Measurements from ENCODE around the gene PDYN.
A peak's percentile ranks its signal among the peaks of the same experiment; 100 is the strongest.

Gene PDYN

GRCh38 chr20:1951436-1952115 is 42.3 kb downstream of the PDYN start:
- TF ChIP-seq CTCF (IDR thresholded peaks at IDR 0.05), result no peak
- H3K27me3 Mint-ChIP-seq (ENCODE audit: low read depth, poor library complexity), result peaks cover 13% of the 10 kb centered on the region
- peaks cover 60% of the 10 kb centered on the region for H3K4me1 Mint-ChIP-seq
- DNase-seq, result no peak
- no peak overlapping the region for H3K27ac Mint-ChIP-seq
- H3K9me3 Mint-ChIP-seq, result no peaks in the 10 kb centered on the region
- no peaks in the 10 kb centered on the region for H3K36me3 Mint-ChIP-seq (ENCODE audit: low read depth)
- H3K4me3 Mint-ChIP-seq, result no peak overlapping the region

- no peak for TF ChIP-seq CTCF (IDR thresholded peaks at IDR 0.05)
- Mint-ChIP-seq H3K4me3 (no peak overlapping the region), H3K27me3 (ENCODE audit: low read depth, poor library complexity) (peaks cover 16% of the 10 kb centered on the region), H3K4me1 (peaks cover 62% of the 10 kb centered on the region), H3K9me3 (no peaks in the 10 kb centered on the region), H3K36me3 (ENCODE audit: low read depth) (no peaks in the 10 kb centered on the region), H3K27ac (no peak overlapping the region)
- peak; percentile 20 for DNase-seq
Measured at GRCh38 chr20:1950836-1951235, 43.0 kb downstream of the PDYN start.

- H3K9me3 Mint-ChIP-seq, result no peaks in the 10 kb centered on the region
- no peak for TF ChIP-seq CTCF (IDR thresholded peaks at IDR 0.05)
- peaks cover 26% of the 10 kb centered on the region for H3K27me3 Mint-ChIP-seq (ENCODE audit: low read depth, poor library complexity)
- H3K4me3 Mint-ChIP-seq, result no peak overlapping the region
- DNase-seq, result no peak
- no peaks in the 10 kb centered on the region for H3K36me3 Mint-ChIP-seq (ENCODE audit: low read depth)
- H3K27ac Mint-ChIP-seq, result peak overlapping the region; percentile 57
- H3K4me1 Mint-ChIP-seq, result peaks cover 60% of the 10 kb centered on the region
Measured at GRCh38 chr20:1949347-1950100, 44.3 kb downstream of the PDYN start.

- Mint-ChIP-seq H3K36me3 (ENCODE audit: low read depth) (no peaks in the 10 kb centered on the region), H3K27me3 (ENCODE audit: low read depth, poor library complexity) (peaks cover 36% of the 10 kb centered on the region), H3K9me3 (no peaks in the 10 kb centered on the region), H3K27ac (no peak overlapping the region), H3K4me3 (peak overlapping the region; percentile 14), H3K4me1 (peaks cover 64% of the 10 kb centered on the region)
- TF ChIP-seq CTCF (IDR thresholded peaks at IDR 0.05), result no peak
- no peak for DNase-seq
Measured at GRCh38 chr20:1947535-1947846, 46.4 kb downstream of the PDYN start.

GRCh38 chr20:1946762-1947534 is 46.9 kb downstream of the PDYN start:
- TF ChIP-seq CTCF (IDR thresholded peaks at IDR 0.05), result no peak
- H3K27me3 Mint-ChIP-seq (ENCODE audit: low read depth, poor library complexity), result peaks cover 36% of the 10 kb centered on the region
- no peaks in the 10 kb centered on the region for H3K9me3 Mint-ChIP-seq
- H3K27ac Mint-ChIP-seq, result no peak overlapping the region
- peak overlapping the region; percentile 77 for H3K4me3 Mint-ChIP-seq
- peak; percentile 75 for DNase-seq
- H3K4me1 Mint-ChIP-seq, result peaks cover 64% of the 10 kb centered on the region
- no peaks in the 10 kb centered on the region for H3K36me3 Mint-ChIP-seq (ENCODE audit: low read depth)
